GM12891 (cell line): ENCODE data around the gene PERCC1.

Experiments used
- POLR2A ChIP-seq: IDR thresholded peaks from 2 replicates; pipeline ENCODE4 v1.6.1; 2011; ENCODE audit warnings: low read depth, low read length, control low read depth
- POLR2AphosphoS5 ChIP-seq: IDR thresholded peaks from 2 replicates; pipeline ENCODE4 v1.6.1; 2011; ENCODE audit warnings: low read depth, low read length, control low read depth
- TAF1 ChIP-seq: IDR thresholded peaks from 2 replicates; pipeline ENCODE4 v1.6.1; 2011; ENCODE audit warnings: low read depth, low read length, control low read depth

DNA sequence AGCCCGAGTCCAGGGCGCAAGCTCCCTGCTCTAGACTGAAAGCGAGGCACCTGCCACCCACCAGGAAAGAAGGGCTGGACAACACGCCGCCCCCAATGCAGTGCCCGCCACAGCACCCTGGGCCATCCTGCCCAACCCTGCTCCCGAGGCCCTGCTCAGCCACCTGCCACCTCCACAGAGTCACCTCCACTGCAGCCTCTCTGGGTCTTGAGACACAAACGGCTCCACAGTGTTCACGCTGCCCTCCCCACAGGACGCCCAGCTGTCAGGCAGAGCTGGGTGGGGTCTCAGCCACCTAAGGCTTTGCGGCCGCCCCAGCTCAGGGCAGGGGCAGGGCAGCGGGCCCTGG lies 34.7 kb downstream of the PERCC1 start:
- TF ChIP-seq POLR2A (no peak), TAF1 (no peak), POLR2AphosphoS5 (no peak)
